ENCODE results near the gene ZBED3.

The ZBED3 gene

GRCh38 chr5:77035950-77036349 is 51.1 kb downstream of the ZBED3 start:
- Histone ChIP-seq H2AFZ (no peak overlapping the region), H3K27me3 (ENCODE audit: control insufficient read depth, insufficient read depth, low read length) (no peaks in the 10 kb centered on the region), H3K27ac (no peak overlapping the region), H3K4me2 (ENCODE audit: low read length) (no peak overlapping the region), H3K36me3 (ENCODE audit: control insufficient read depth, insufficient read depth, low read length) (no peaks in the 10 kb centered on the region), H3K4me3 (ENCODE audit: low read depth, low read length) (no peak overlapping the region), H3K9ac (no peak overlapping the region), H3K4me1 (peaks cover 5% of the 10 kb centered on the region), H3K79me2 (peaks cover 3% of the 10 kb centered on the region), H3K9me3 (ENCODE audit: control insufficient read depth, low read length) (no peaks in the 10 kb centered on the region)
- no peak for TF ChIP-seq CTCF (IDR thresholded peaks at IDR 0.05)

- Histone ChIP-seq H3K4me2 (ENCODE audit: low read length) (no peak overlapping the region), H3K27me3 (ENCODE audit: control insufficient read depth, insufficient read depth, low read length) (no peaks in the 10 kb centered on the region), H3K27ac (no peak overlapping the region), H3K36me3 (ENCODE audit: control insufficient read depth, insufficient read depth, low read length) (no peaks in the 10 kb centered on the region), H2AFZ (no peak overlapping the region), H3K9me3 (ENCODE audit: control insufficient read depth, low read length) (no peaks in the 10 kb centered on the region), H3K4me1 (peaks cover 9% of the 10 kb centered on the region), H3K79me2 (peaks cover 9% of the 10 kb centered on the region), H3K9ac (no peak overlapping the region), H3K4me3 (ENCODE audit: low read depth, low read length) (no peak overlapping the region)
- TF ChIP-seq CTCF (IDR thresholded peaks at IDR 0.05): no peak
Measured at GRCh38 chr5:77033338-77033737, 53.7 kb downstream of the ZBED3 start.

- Histone ChIP-seq H3K4me2 (ENCODE audit: low read length) (no peak overlapping the region), H3K79me2 (peaks cover 9% of the 10 kb centered on the region), H2AFZ (no peak overlapping the region), H3K4me1 (peaks cover 9% of the 10 kb centered on the region), H3K36me3 (ENCODE audit: control insufficient read depth, insufficient read depth, low read length) (no peaks in the 10 kb centered on the region), H3K9ac (no peak overlapping the region), H3K4me3 (ENCODE audit: low read depth, low read length) (no peak overlapping the region), H3K9me3 (ENCODE audit: control insufficient read depth, low read length) (no peaks in the 10 kb centered on the region), H3K27ac (no peak overlapping the region), H3K27me3 (ENCODE audit: control insufficient read depth, insufficient read depth, low read length) (no peaks in the 10 kb centered on the region)
- no peak for TF ChIP-seq CTCF (IDR thresholded peaks at IDR 0.05)
Measured at GRCh38 chr5:77032635-77033034, 54.5 kb downstream of the ZBED3 start.

DNA sequence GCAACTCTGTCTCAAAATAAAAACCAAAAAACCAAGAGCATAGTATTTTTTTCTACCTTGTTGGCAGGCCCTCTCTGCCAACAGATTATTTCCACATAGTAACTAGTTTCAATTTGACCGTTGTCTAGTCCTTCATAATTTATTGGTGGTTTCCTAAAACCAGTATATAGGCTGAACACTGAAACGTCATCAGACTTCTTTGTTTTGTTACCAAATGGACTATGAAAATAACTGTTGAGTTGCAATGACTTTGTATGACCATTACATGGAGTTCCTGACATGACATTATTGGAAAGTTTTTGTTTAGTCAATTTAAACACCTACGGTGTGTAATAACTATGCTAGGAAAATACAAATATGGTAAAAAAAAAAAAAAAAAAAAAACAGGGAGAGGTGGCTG is 55.2 kb downstream of the ZBED3 start:
- Histone ChIP-seq H2AFZ (no peak overlapping the region), H3K79me2 (peaks cover 9% of the 10 kb centered on the region), H3K4me2 (ENCODE audit: low read length) (no peak overlapping the region), H3K9ac (no peak overlapping the region), H3K4me3 (ENCODE audit: low read depth, low read length) (no peak overlapping the region), H3K9me3 (ENCODE audit: control insufficient read depth, low read length) (no peaks in the 10 kb centered on the region), H3K36me3 (ENCODE audit: control insufficient read depth, insufficient read depth, low read length) (no peaks in the 10 kb centered on the region), H3K4me1 (peaks cover 9% of the 10 kb centered on the region), H3K27ac (no peak overlapping the region), H3K27me3 (ENCODE audit: control insufficient read depth, insufficient read depth, low read length) (no peaks in the 10 kb centered on the region)
- no peak for TF ChIP-seq CTCF (IDR thresholded peaks at IDR 0.05)
